WERI-Rb-1 (cell line): ENCODE measurements around the gene ZSWIM8.

Source experiments
- DNase-seq: peaks from one replicate; pipeline ENCODE4 v3.0.0-alpha.2; 2020
- H3K27ac ChIP-seq: fragments of 250-450 bp; sonication (Bioruptor Pico); 2 replicates; pipeline ENCODE4 v1.5.1; 2020; ENCODE audit warnings: mild to moderate bottlenecking, moderate library complexity
- H3K27me3 ChIP-seq: fragments of 250-450 bp; sonication (Bioruptor Pico); 2 replicates; pipeline ENCODE4 v1.5.1; 2021; ENCODE audit warnings: mild to moderate bottlenecking, low read depth, moderate library complexity; ENCODE audit not compliant: insufficient read depth, severe bottlenecking
- H3K36me3 ChIP-seq: fragments of 250-450 bp; sonication (Bioruptor Pico); 2 replicates; pipeline ENCODE4 v1.5.1; 2020; ENCODE audit warnings: mild to moderate bottlenecking, moderate library complexity
- H3K4me3 ChIP-seq: 2 replicates; pipeline ENCODE4 v1.5.1; 2011; ENCODE audit warnings: low read depth, mild to moderate bottlenecking, control low read depth, low read length
- H3K9me3 ChIP-seq: fragments of 250-450 bp; sonication (Bioruptor Pico); 2 replicates; pipeline ENCODE4 v1.5.1; 2021; ENCODE audit warnings: mild to moderate bottlenecking, moderate library complexity; ENCODE audit not compliant: severe bottlenecking
- TF ChIP-seq, protein P1 (sequence below): IDR thresholded peaks from 2 replicates; pipeline ENCODE4 v1.5.1; 2011; ENCODE audit warnings: low read depth, mild to moderate bottlenecking, control low read depth, inconsistent platforms, low read length

ZSWIM8 gene

DNA sequence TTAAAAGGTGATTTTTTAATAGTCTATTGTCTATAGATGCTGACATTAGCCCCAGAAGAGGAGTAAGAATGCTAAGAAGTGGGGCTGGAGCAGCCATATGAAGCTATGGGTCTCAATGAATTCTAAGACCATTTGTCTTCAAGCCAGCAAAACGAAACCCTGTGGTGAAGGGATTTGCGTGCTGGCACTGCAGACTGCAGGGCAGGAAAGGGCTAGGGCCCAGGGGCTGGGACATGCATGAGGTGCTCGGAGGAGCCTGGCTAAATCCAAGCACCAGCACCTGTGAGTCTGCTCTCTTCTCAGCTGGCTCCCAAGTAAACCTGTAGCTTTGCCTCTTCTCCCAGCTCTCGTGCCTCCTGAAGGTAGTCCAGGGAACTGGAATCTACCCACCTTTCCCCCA, 27.3 kb downstream of the ZSWIM8 start:
- DNase-seq = no peak
- Histone ChIP-seq H3K27me3 (no peaks in the 10 kb centered on the region), H3K27ac (no peak overlapping the region), H3K4me3 (no peak overlapping the region), H3K9me3 (no peaks in the 10 kb centered on the region), H3K36me3 (peaks cover 32% of the 10 kb centered on the region)
- TF ChIP-seq, protein P1, sequence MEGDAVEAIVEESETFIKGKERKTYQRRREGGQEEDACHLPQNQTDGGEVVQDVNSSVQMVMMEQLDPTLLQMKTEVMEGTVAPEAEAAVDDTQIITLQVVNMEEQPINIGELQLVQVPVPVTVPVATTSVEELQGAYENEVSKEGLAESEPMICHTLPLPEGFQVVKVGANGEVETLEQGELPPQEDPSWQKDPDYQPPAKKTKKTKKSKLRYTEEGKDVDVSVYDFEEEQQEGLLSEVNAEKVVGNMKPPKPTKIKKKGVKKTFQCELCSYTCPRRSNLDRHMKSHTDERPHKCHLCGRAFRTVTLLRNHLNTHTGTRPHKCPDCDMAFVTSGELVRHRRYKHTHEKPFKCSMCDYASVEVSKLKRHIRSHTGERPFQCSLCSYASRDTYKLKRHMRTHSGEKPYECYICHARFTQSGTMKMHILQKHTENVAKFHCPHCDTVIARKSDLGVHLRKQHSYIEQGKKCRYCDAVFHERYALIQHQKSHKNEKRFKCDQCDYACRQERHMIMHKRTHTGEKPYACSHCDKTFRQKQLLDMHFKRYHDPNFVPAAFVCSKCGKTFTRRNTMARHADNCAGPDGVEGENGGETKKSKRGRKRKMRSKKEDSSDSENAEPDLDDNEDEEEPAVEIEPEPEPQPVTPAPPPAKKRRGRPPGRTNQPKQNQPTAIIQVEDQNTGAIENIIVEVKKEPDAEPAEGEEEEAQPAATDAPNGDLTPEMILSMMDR = no peak

DNA sequence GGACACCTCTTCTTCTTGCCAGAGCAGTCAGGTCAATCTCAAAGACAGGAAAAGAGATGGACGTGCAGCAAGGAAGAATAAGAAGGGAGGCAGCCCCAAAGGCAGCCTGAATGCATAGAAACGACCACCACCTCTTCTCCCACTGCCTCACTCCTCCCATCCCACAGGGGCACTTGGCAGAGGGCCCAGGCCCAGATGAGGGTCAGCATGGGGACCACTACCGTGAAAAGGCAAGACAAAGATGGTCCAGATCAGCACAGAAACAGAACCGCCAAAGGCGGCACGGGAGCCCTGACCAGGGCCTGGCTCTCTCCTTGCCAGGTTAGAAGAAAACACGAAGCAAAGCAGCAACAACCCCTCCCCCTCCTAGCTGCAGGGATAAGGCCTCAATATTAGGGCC, 27.9 kb downstream of the ZSWIM8 start:
- H3K27ac ChIP-seq = no peak overlapping the region
- H3K9me3 ChIP-seq = no peaks in the 10 kb centered on the region
- H3K4me3 ChIP-seq = no peak overlapping the region
- TF ChIP-seq, protein P1 = no peak
- no peaks in the 10 kb centered on the region for H3K27me3 ChIP-seq
- no peak for DNase-seq
- peaks cover 35% of the 10 kb centered on the region for H3K36me3 ChIP-seq

DNA sequence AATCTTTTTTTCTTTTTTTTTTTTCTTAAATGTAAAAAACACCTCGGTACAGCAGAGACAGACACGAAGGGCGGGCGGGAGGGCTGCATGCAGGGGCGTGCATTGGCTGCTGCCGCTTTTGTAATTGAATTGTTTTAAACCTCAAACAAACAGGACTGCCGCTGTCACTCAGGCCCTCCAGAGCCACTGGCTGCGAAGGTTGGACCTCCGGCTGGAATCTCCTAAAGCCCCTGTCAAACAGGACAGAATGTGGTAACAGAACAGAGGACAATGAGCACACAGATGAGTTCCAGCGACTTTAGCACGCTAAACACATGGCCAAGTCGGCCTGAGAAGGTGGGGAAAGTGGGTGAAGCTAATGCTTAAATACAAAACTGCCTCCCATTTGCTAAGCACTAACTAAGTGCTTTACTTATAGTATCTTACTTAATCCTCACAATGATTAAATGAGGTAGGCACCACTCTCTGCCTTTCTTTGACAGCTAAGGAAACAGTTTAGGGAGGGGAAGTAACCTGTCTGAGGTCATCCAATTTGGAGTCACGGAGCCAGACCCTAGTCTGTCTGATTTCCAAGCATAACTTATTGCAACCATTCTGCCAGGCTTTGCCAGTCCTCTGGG, 29.0 kb downstream of the ZSWIM8 start:
- peaks cover 35% of the 10 kb centered on the region for H3K36me3 ChIP-seq

DNA sequence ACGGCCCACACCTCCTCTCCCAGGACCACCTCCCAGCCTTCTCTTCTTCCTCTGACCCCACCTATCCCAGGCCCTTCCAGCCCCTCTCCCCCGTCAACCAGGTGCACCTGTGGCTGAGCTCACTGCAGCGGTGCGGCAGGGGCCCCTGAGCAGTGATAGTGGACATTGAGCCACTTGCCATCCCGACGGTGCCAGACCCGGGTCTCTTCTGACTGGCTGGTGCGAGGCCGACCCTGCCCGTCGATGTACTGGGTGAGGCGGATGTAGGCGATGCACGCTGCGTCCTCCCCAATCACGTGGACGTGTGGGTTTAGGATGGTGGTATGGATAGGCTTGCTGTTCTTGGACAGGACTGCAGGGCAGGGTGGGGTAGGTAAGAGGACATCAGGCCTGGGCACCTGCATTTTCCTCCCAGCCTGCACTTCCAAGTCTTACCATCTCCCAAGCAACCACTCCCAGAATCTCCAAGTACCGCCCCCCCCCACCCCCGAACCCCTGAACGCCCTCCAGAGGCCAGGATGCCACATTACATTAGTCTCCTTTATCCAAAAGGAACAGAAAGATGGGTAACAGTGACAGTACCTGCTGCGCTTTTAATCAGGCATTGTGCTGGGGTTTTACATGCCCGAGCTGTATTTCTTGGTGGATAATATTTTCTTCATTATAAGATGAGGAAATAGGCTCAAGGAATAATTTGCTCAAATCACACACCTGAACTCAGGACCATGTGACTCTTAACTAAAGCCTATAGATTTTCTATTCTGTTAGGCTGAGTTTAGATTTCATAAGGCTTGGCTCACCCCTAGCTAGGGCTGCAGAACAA, 29.7 kb downstream of the ZSWIM8 start:
- H3K9me3 ChIP-seq = no peaks in the 10 kb centered on the region
- TF ChIP-seq, protein P1 = peak; percentile 41
- H3K27me3 ChIP-seq = no peaks in the 10 kb centered on the region
- H3K36me3 ChIP-seq = peaks cover 35% of the 10 kb centered on the region
- no peak overlapping the region for H3K27ac ChIP-seq
- no peak overlapping the region for H3K4me3 ChIP-seq
- DNase-seq = peak; percentile 46

More for the DNA sequence above, 29.0 kb downstream of the ZSWIM8 start:
- no peaks in the 10 kb centered on the region for H3K27me3 ChIP-seq
- no peaks in the 10 kb centered on the region for H3K9me3 ChIP-seq
- no peak overlapping the region for H3K27ac ChIP-seq
- DNase-seq = no peak
- TF ChIP-seq, protein P1 = no peak
- H3K4me3 ChIP-seq = no peak overlapping the region

DNA sequence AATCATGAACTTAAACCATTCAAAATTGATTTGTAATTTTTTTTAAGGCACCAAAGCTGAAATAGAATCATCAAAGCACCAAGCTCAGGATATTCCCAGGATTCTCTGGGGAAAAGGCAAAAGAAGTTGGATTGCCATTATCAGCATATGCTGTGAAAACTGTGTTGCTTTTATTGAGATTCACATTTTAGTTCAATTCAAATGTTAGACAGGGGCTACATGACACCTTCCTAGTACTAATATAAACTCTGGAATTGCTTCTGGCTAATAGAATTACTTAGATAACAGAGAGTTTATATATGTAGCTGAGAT, 30.3 kb downstream of the ZSWIM8 start:
- H3K27me3 ChIP-seq = no peaks in the 10 kb centered on the region
- peaks cover 35% of the 10 kb centered on the region for H3K36me3 ChIP-seq
- H3K27ac ChIP-seq = no peak overlapping the region
- TF ChIP-seq, protein P1 = no peak
- no peak for DNase-seq
- H3K9me3 ChIP-seq = no peaks in the 10 kb centered on the region
- H3K4me3 ChIP-seq = no peak overlapping the region
